CD4-positive, alpha-beta memory T cell (primary cell): Measurements from ENCODE around the gene ARHGEF19. TPM values are rescaled to one million over a fixed set of nuclear protein-coding genes. Genes with fewer than 3 reads are reported as not detected.
"Not testable (repeated sequence)": the region's sequence is repeated elsewhere in the genome, so short reads cannot be mapped to it uniquely, and the experiment has no call there.

Source experiments
- CTCF ChIA-PET: fragments of 350-600 bp; sonication (Branson Sonifier 250); formaldehyde crosslinking; loops from one replicate; lab custom pipeline; 2021; ENCODE audit warnings: inconsistent platforms; ENCODE audit not compliant: partially characterized antibody; lab: Charles Lee
- POLR2A ChIA-PET: fragments of 350-600 bp; sonication (Branson Sonifier 250); formaldehyde crosslinking; loops from one replicate; lab custom pipeline; 2021; ENCODE audit not compliant: partially characterized antibody; lab: Charles Lee
- DNase-seq, 5 donors: peaks; one replicate each; pipeline versions ENCODE4 v3.0.0 to v3.0.0-alpha.2; 2020 to 2022; ENCODE audit warnings: mixed read lengths in 1 of 5
- H3K27ac ChIP-seq: one replicate; pipeline ENCODE4 v1.7.0; 2013; ENCODE audit warnings: low read depth, low read length
- H3K27me3 ChIP-seq: 2 replicates; pipeline ENCODE4 v1.7.0; 2013; ENCODE audit warnings: mild to moderate bottlenecking, low read length, moderate library complexity; ENCODE audit not compliant: insufficient read depth
- H3K36me3 ChIP-seq: 2 replicates; pipeline ENCODE4 v1.7.0; 2013; ENCODE audit warnings: mild to moderate bottlenecking, low read length, moderate library complexity; ENCODE audit not compliant: insufficient read depth
- H3K4me1 ChIP-seq: 2 replicates; pipeline ENCODE4 v1.7.0; 2013; ENCODE audit warnings: mild to moderate bottlenecking, low read length, moderate library complexity; ENCODE audit not compliant: insufficient read depth
- H3K4me3 ChIP-seq, 2 donors: one replicate each; pipeline ENCODE4 v1.7.0; 2013; ENCODE audit warnings: low read length in 2 of 2, mild to moderate bottlenecking in 1 of 2
- H3K9me3 ChIP-seq, 2 donors: one replicate each; pipeline ENCODE4 v1.7.0; 2013; ENCODE audit warnings: low read length in 2 of 2, control low read depth in 1 of 2; ENCODE audit not compliant: control insufficient read depth in 1 of 2
- H3K27ac Mint-ChIP-seq, 7 donors: one replicate each; pipeline ENCODE4 v1.8.0; 2020 to 2021; ENCODE audit warnings: mixed read lengths in 7 of 7, mild to moderate bottlenecking in 6 of 7, inconsistent platforms in 3 of 7, moderate library complexity in 3 of 7
- H3K27me3 Mint-ChIP-seq, 2 donors: one replicate each; pipeline ENCODE4 v1.8.0; 2020 to 2021; ENCODE audit warnings: mixed read lengths in 2 of 2
- H3K36me3 Mint-ChIP-seq, 2 donors: one replicate each; pipeline ENCODE4 v1.8.0; 2020 to 2021; ENCODE audit warnings: mixed read lengths in 2 of 2, inconsistent platforms in 1 of 2, mild to moderate bottlenecking in 1 of 2
- H3K4me1 Mint-ChIP-seq, 4 donors: one replicate each; pipeline ENCODE4 v1.8.0; 2020 to 2021; ENCODE audit warnings: mixed read lengths in 4 of 4, mild to moderate bottlenecking in 1 of 4
- H3K4me3 Mint-ChIP-seq, 8 donors: one replicate each; pipeline ENCODE4 v1.8.0; 2020 to 2021; ENCODE audit warnings: mixed read lengths in 8 of 8, mild to moderate bottlenecking in 7 of 8, moderate library complexity in 6 of 8, inconsistent platforms in 3 of 8
- H3K9me3 Mint-ChIP-seq, 8 donors: one replicate each; pipeline ENCODE4 v1.8.0; 2020 to 2021; ENCODE audit warnings: mixed read lengths in 8 of 8, mild to moderate bottlenecking in 5 of 8, inconsistent platforms in 3 of 8, moderate library complexity in 1 of 8
- intact Hi-C: fragments of 100-400 bp; cut with micrococcal nuclease; formaldehyde crosslinking; loops from one replicate; pipeline ENCODE4 v1.15.1; 2023
- polyA plus RNA-seq, 2 donors: library from polyadenylated mRNA; unstranded; fragments of 300-500 nt; fragmentation: Illumina TruSeq; gene quantifications; one replicate each; pipeline ENCODE4 v1.2.3, GENCODE V29; 2021
- total RNA-seq, 2 experiments: library from RNA; stranded (reverse); gene quantifications; one replicate each; pipeline ENCODE4 v1.2.3, GENCODE V29; 2021

ARHGEF19 gene
- total and polyA plus RNA-seq, 4 experiments from 2014 or later = 7.6 to 16.7 (median 12.1) TPM

DNA sequence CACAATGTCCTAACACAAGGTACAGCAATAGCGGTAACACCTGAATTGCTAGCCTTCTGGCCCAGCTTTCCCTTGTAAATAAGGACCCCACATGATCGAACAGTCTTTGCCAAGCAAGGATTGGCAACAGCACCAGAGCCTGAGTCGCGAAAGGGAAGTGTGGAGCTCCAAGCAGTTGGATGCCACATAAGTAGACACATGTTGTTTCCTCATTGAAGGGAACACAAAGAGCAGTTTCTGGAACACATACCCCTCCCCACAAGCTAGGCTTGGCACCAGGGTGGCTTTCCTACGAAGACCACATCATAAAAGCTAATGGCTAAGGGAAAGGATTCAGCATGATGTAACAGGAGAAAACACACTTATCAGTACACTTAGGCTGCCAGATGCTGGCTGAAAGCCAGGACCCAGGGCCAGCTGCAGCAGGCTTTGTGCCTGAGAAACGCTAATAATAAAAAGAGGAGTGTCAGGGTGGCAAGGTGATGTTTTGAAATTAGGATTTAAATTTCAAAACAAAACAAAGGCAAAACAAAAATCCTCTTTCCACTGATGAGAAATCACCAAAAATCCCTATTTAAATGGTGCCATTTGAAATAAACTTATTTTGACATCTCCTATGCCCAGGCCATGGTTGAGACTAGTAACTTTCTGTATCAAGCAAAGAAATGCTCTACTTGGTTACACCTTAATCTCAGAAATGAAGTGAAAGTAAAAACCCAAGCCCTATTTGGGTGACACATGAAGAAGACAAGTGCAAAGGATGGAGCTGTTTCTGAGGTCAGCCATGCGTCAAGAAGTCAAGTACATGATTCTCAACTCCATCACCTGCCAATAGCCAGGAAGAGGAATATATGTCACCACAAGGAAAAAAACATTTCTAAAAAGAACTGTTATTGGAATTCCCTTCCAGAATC is 36.4 kb upstream of the ARHGEF19 start:
- intact Hi-C loops = no loop called here
- Histone ChIP-seq H3K27me3 (no peaks in the 10 kb centered on the region), H3K4me1 (peaks cover 16% of the 10 kb centered on the region), H3K36me3 (peaks cover 33% of the 10 kb centered on the region), H3K9me3 (no peaks in the 10 kb centered on the region), H3K4me3 (no peak overlapping the region), H3K27ac (no peak overlapping the region)
- ChIA-PET POLR2A (no interaction called here), CTCF (interaction anchor here (0.8 to 2.6 kb wide), 9 partner anchors 12 to 170 kb away, joined by 3 to 10 read pairs (median 3); partner anchors contain the start of gene CPLANE2)
- Mint-ChIP-seq H3K27me3 (no peaks in the 10 kb centered on the region), H3K4me3 (no peak overlapping the region), H3K27ac (peak overlapping the region in 6 of 7 donors; percentile 20 to 79 (median 37)), H3K36me3 (peaks cover 14 to 46% of the 10 kb centered on the region in 2 donors), H3K4me1 (peaks cover 5 to 11% (median 5%) of the 10 kb centered on the region in 4 donors), H3K9me3 (no peaks in the 10 kb centered on the region)
- DNase-seq = no peak

GRCh38 chr1:16248007-16248436 is 35.6 kb upstream of the ARHGEF19 start:
- H3K27me3 Mint-ChIP-seq = no peaks in the 10 kb centered on the region
- ChIA-PET CTCF (interaction anchor here (0.7 to 2.6 kb wide), 9 partner anchors 11 to 169 kb away, joined by 3 to 10 read pairs (median 3); partner anchors contain the start of gene CPLANE2), POLR2A (no interaction called here)
- Histone ChIP-seq H3K4me3 (no peak overlapping the region), H3K27ac (no peak overlapping the region), H3K4me1 (peaks cover 17% of the 10 kb centered on the region), H3K36me3 (peaks cover 30% of the 10 kb centered on the region), H3K27me3 (no peaks in the 10 kb centered on the region), H3K9me3 (no peaks in the 10 kb centered on the region)
- intact Hi-C loops = no loop called here
- H3K4me3 Mint-ChIP-seq = no peak overlapping the region
- peaks cover 5 to 11% (median 5%) of the 10 kb centered on the region in 4 donors for H3K4me1 Mint-ChIP-seq
- H3K27ac Mint-ChIP-seq = peak overlapping the region in 2 of 7 donors; percentile 6 to 61
- no peaks in the 10 kb centered on the region for H3K9me3 Mint-ChIP-seq
- no peak for DNase-seq
- H3K36me3 Mint-ChIP-seq = peaks cover 11 to 41% of the 10 kb centered on the region in 2 donors

- peaks cover 5 to 11% (median 5%) of the 10 kb centered on the region in 4 donors for H3K4me1 Mint-ChIP-seq
- Histone ChIP-seq H3K27me3 (no peaks in the 10 kb centered on the region), H3K4me3 (no peak overlapping the region), H3K9me3 (no peaks in the 10 kb centered on the region), H3K27ac (no peak overlapping the region), H3K4me1 (peaks cover 17% of the 10 kb centered on the region), H3K36me3 (peaks cover 24% of the 10 kb centered on the region)
- DNase-seq = no peak
- H3K9me3 Mint-ChIP-seq = no peaks in the 10 kb centered on the region
- ChIA-PET CTCF (interaction anchor here (0.7 to 2.6 kb wide), 9 partner anchors 10 to 168 kb away, joined by 3 to 10 read pairs (median 3); partner anchors contain the start of gene CPLANE2), POLR2A (no interaction called here)
- peaks cover 9 to 36% of the 10 kb centered on the region in 2 donors for H3K36me3 Mint-ChIP-seq
- intact Hi-C loops = no loop called here
- H3K27me3 Mint-ChIP-seq = no peaks in the 10 kb centered on the region
- peak overlapping the region in 3 of 7 donors; percentile 6 to 75 (median 19) for H3K27ac Mint-ChIP-seq
- no peak overlapping the region for H3K4me3 Mint-ChIP-seq
Measured at GRCh38 chr1:16247441-16247840, 35.0 kb upstream of the ARHGEF19 start.

GRCh38 chr1:16246961-16247360 is 34.5 kb upstream of the ARHGEF19 start:
- ChIA-PET CTCF (interaction anchor here (1.0 to 2.6 kb wide), 6 partner anchors 10 to 168 kb away, joined by 3 to 10 read pairs (median 4); partner anchors contain the start of gene CPLANE2), POLR2A (no interaction called here)
- Histone ChIP-seq H3K36me3 (peaks cover 20% of the 10 kb centered on the region), H3K9me3 (no peaks in the 10 kb centered on the region), H3K27me3 (no peaks in the 10 kb centered on the region), H3K4me1 (peaks cover 17% of the 10 kb centered on the region), H3K27ac (no peak overlapping the region), H3K4me3 (no peak overlapping the region)
- Mint-ChIP-seq H3K9me3 (no peaks in the 10 kb centered on the region), H3K36me3 (peaks cover 5 to 32% of the 10 kb centered on the region in 2 donors), H3K4me3 (no peak overlapping the region), H3K27ac (peak overlapping the region in 2 of 7 donors; percentile 13 to 75), H3K27me3 (no peaks in the 10 kb centered on the region), H3K4me1 (peaks cover 5 to 8% (median 5%) of the 10 kb centered on the region in 4 donors)
- intact Hi-C loops = no loop called here
- no peak for DNase-seq

DNA sequence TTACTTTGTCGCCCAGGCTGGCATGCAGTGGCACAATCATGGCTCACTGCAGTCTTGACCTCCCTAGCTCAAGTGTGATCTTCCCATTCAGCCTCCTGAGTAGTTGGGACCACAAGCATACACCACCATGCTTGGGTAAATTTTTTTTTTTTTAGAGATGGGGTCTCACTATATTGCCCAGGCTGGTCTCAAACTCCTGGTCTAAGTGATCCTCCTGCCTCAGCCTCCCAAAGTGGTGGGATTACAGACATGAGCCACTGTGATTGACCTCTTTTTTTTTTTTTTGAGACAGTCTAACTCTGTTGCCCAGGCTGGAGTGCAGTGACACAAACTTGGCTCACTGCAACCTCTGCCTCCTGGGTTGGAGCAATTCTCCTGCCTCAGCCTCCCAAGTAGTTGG is 33.8 kb upstream of the ARHGEF19 start:
- H3K27ac ChIP-seq, DNase-seq, H3K4me3 Mint-ChIP-seq, H3K27me3 ChIP-seq, POLR2A ChIA-PET, H3K4me3 ChIP-seq, H3K27me3 Mint-ChIP-seq, intact Hi-C loops, H3K9me3 ChIP-seq, H3K9me3 Mint-ChIP-seq, H3K4me1 Mint-ChIP-seq: not testable (repeated sequence)
- peaks cover 17% of the 10 kb centered on the region for H3K4me1 ChIP-seq
- Mint-ChIP-seq H3K36me3 (peaks cover 0 to 25% of the 10 kb centered on the region in 2 donors), H3K27ac (peak overlapping the region in 1 of 7 donors; percentile 73)
- CTCF ChIA-PET = interaction anchor here (2.8 to 5.5 kb wide), 3 partner anchors 8 to 167 kb away, joined by 7 to 63 read pairs (median 31); no protein-coding TSS in a partner anchor
- peaks cover 14% of the 10 kb centered on the region for H3K36me3 ChIP-seq

GRCh38 chr1:16245476-16246196 is 33.2 kb upstream of the ARHGEF19 start:
- no peaks in the 10 kb centered on the region for H3K27me3 Mint-ChIP-seq
- Histone ChIP-seq H3K36me3 (peaks cover 8% of the 10 kb centered on the region), H3K4me3 (no peak overlapping the region), H3K27ac (no peak overlapping the region), H3K9me3 (no peaks in the 10 kb centered on the region), H3K27me3 (no peaks in the 10 kb centered on the region), H3K4me1 (peaks cover 17% of the 10 kb centered on the region)
- ChIA-PET CTCF (interaction anchor here (1.6 to 5.5 kb wide), 8 partner anchors 8 to 167 kb away, joined by 3 to 63 read pairs (median 8); no protein-coding TSS in a partner anchor), POLR2A (interaction anchor here (1.1 kb wide), 1 partner anchor 29 kb away, joined by 3 read pairs; no protein-coding TSS in a partner anchor)
- H3K36me3 Mint-ChIP-seq = peaks cover 0 to 19% of the 10 kb centered on the region in 2 donors
- no peaks in the 10 kb centered on the region for H3K9me3 Mint-ChIP-seq
- intact Hi-C loops = no loop called here
- peak overlapping the region in 1 of 7 donors; percentile 73 for H3K27ac Mint-ChIP-seq
- H3K4me3 Mint-ChIP-seq = no peak overlapping the region
- H3K4me1 Mint-ChIP-seq = peaks cover 5 to 8% (median 5%) of the 10 kb centered on the region in 4 donors
- peak in 1 of 5 donors; percentile 7 for DNase-seq
